Stimulated activated naive B cell treated with anti-CD40 and anti-IgM and Interleukin-4, amounts not matched to agents 10 μg/mL and 1 μg/mL and 100 μg/mL, for 72 hours (primary cell): ENCODE data around the gene CAAP1.

Experiments used
- ATAC-seq, 2 donors: fragments of 150-1000 bp; cut with Tn5 transposase; replicated peaks; 2 replicates each; pipeline ENCODE4 v1.10.0; 2021; ENCODE audit warnings: moderate library complexity in 1 of 2
- DNase-seq: peaks from one replicate; pipeline ENCODE4 v3.0.0; 2021
- H3K27ac Mint-ChIP-seq: one replicate; pipeline ENCODE4 v1.8.0; 2022; ENCODE audit warnings: mild to moderate bottlenecking, mixed read lengths
- H3K27me3 Mint-ChIP-seq, 2 donors: one replicate each; pipeline ENCODE4 v1.8.0; 2022; ENCODE audit warnings: mixed read lengths in 2 of 2
- H3K36me3 Mint-ChIP-seq, 2 donors: one replicate each; pipeline ENCODE4 v1.8.0; 2022; ENCODE audit warnings: mixed read lengths in 2 of 2, mild to moderate bottlenecking in 1 of 2
- H3K4me1 Mint-ChIP-seq, 2 donors: one replicate each; pipeline ENCODE4 v1.8.0; 2022; ENCODE audit warnings: mixed read lengths in 2 of 2, mild to moderate bottlenecking in 1 of 2
- H3K4me3 Mint-ChIP-seq, 2 donors: one replicate each; pipeline ENCODE4 v1.8.0; 2022; ENCODE audit warnings: mild to moderate bottlenecking in 2 of 2, mixed read lengths in 2 of 2, moderate library complexity in 1 of 2
- H3K9me3 Mint-ChIP-seq, 2 donors: one replicate each; pipeline ENCODE4 v1.8.0; 2022; ENCODE audit warnings: mixed read lengths in 2 of 2, mild to moderate bottlenecking in 1 of 2

Gene CAAP1

GRCh38 chr9:26892251-26893029, at the start of gene CAAP1:
Gene CAAP1, minus strand, starts transcription at chr9:26892802. Its CDS starts 87 bp downstream, at chr9:26892715.
- DNase-seq (peak; percentile 94), ATAC-seq (peak; percentile 96 to 97)
- Mint-ChIP-seq H3K36me3 (peaks cover 11 to 22% of the 10 kb centered on the region in 2 donors), H3K4me1 (peaks cover 19 to 46% of the 10 kb centered on the region in 2 donors), H3K27ac (peak within 1 kb of the TSS; percentile 99), H3K9me3 (peaks cover 6 to 7% of the 10 kb centered on the region in 2 donors), H3K27me3 (no peaks in the 10 kb centered on the region), H3K4me3 (peak within 1 kb of the TSS; percentile 95 to 100)

GRCh38 chr9:26940779-26941178, 48.2 kb upstream of the CAAP1 start:
- Mint-ChIP-seq H3K4me1 (peaks cover 36 to 57% of the 10 kb centered on the region in 2 donors), H3K36me3 (peaks cover 28 to 51% of the 10 kb centered on the region in 2 donors), H3K9me3 (peaks cover 5 to 6% of the 10 kb centered on the region in 2 donors), H3K4me3 (no peak overlapping the region), H3K27me3 (no peaks in the 10 kb centered on the region), H3K27ac (no peak overlapping the region)
- DNase-seq, result no peak
- ATAC-seq, result no peak

GRCh38 chr9:26939955-26940711, 47.5 kb upstream of the CAAP1 start:
- no peak for ATAC-seq
- DNase-seq, result no peak
- Mint-ChIP-seq H3K27ac (no peak overlapping the region), H3K36me3 (peaks cover 28 to 51% of the 10 kb centered on the region in 2 donors), H3K9me3 (peaks cover 5 to 6% of the 10 kb centered on the region in 2 donors), H3K4me1 (peaks cover 32 to 51% of the 10 kb centered on the region in 2 donors), H3K27me3 (no peaks in the 10 kb centered on the region), H3K4me3 (no peak overlapping the region)

- Mint-ChIP-seq H3K4me1 (peaks cover 29 to 41% of the 10 kb centered on the region in 2 donors), H3K4me3 (no peak overlapping the region), H3K27ac (no peak overlapping the region), H3K36me3 (peaks cover 23 to 42% of the 10 kb centered on the region in 2 donors), H3K27me3 (no peaks in the 10 kb centered on the region), H3K9me3 (peaks cover 5 to 6% of the 10 kb centered on the region in 2 donors)
- ATAC-seq (no peak), DNase-seq (no peak)
Observed at GRCh38 chr9:26937816-26938371, 45.3 kb upstream of the CAAP1 start.

- ATAC-seq, result no peak
Observed at GRCh38 chr9:26935847-26936246, 43.2 kb upstream of the CAAP1 start.

GRCh38 chr9:26928902-26929495, 36.4 kb upstream of the CAAP1 start:
- H3K4me1 Mint-ChIP-seq, result peaks cover 0 to 2% of the 10 kb centered on the region in 2 donors
- H3K9me3 Mint-ChIP-seq, result no peaks in the 10 kb centered on the region
- no peak overlapping the region for H3K4me3 Mint-ChIP-seq
- ATAC-seq (no peak), DNase-seq (no peak)
- peaks cover 21 to 33% of the 10 kb centered on the region in 2 donors for H3K36me3 Mint-ChIP-seq
- no peaks in the 10 kb centered on the region for H3K27me3 Mint-ChIP-seq
- no peak overlapping the region for H3K27ac Mint-ChIP-seq

More at GRCh38 chr9:26935847-26936246, 43.2 kb upstream of the CAAP1 start:
- Mint-ChIP-seq H3K36me3 (peaks cover 16 to 42% of the 10 kb centered on the region in 2 donors), H3K4me1 (peaks cover 20 to 23% of the 10 kb centered on the region in 2 donors), H3K4me3 (no peak overlapping the region), H3K27ac (no peak overlapping the region), H3K27me3 (no peaks in the 10 kb centered on the region), H3K9me3 (peaks cover 5 to 6% of the 10 kb centered on the region in 2 donors)
- DNase-seq, result no peak

- no peak for ATAC-seq
- Mint-ChIP-seq H3K36me3 (peaks cover 35 to 43% of the 10 kb centered on the region in 2 donors), H3K9me3 (no peaks in the 10 kb centered on the region), H3K27ac (no peak overlapping the region), H3K27me3 (no peaks in the 10 kb centered on the region), H3K4me1 (peaks cover 0 to 2% of the 10 kb centered on the region in 2 donors), H3K4me3 (no peak overlapping the region)
- DNase-seq, result no peak
Observed at GRCh38 chr9:26925609-26926008, 33.0 kb upstream of the CAAP1 start.

- no peak overlapping the region for H3K27ac Mint-ChIP-seq
- H3K4me3 Mint-ChIP-seq, result no peak overlapping the region
- ATAC-seq (no peak), DNase-seq (no peak)
- no peaks in the 10 kb centered on the region for H3K4me1 Mint-ChIP-seq
- no peaks in the 10 kb centered on the region for H3K27me3 Mint-ChIP-seq
- no peaks in the 10 kb centered on the region for H3K9me3 Mint-ChIP-seq
- peaks cover 46 to 56% of the 10 kb centered on the region in 2 donors for H3K36me3 Mint-ChIP-seq
Observed at GRCh38 chr9:26919698-26920097, 27.1 kb upstream of the CAAP1 start.

- Mint-ChIP-seq H3K27ac (no peak overlapping the region), H3K27me3 (no peaks in the 10 kb centered on the region), H3K9me3 (no peaks in the 10 kb centered on the region), H3K4me3 (no peak overlapping the region), H3K4me1 (no peaks in the 10 kb centered on the region), H3K36me3 (peaks cover 31 to 41% of the 10 kb centered on the region in 2 donors)
- DNase-seq, result no peak
- no peak for ATAC-seq
Observed at GRCh38 chr9:26913138-26913668, 20.6 kb upstream of the CAAP1 start.

- no peaks in the 10 kb centered on the region for H3K9me3 Mint-ChIP-seq
- no peak overlapping the region for H3K27ac Mint-ChIP-seq
- H3K4me1 Mint-ChIP-seq, result peaks cover 0 to 1% of the 10 kb centered on the region in 2 donors
- no peaks in the 10 kb centered on the region for H3K27me3 Mint-ChIP-seq
- no peak for DNase-seq
- H3K4me3 Mint-ChIP-seq, result no peak overlapping the region
- ATAC-seq, result no peak
- peaks cover 39 to 52% of the 10 kb centered on the region in 2 donors for H3K36me3 Mint-ChIP-seq
Observed at GRCh38 chr9:26904671-26905070, 12.1 kb upstream of the CAAP1 start.

GRCh38 chr9:26904070-26904469, 11.5 kb upstream of the CAAP1 start:
- no peak for DNase-seq
- no peaks in the 10 kb centered on the region for H3K27me3 Mint-ChIP-seq

GRCh38 chr9:26893030-26893676, 551 bp upstream of the CAAP1 start:
- Mint-ChIP-seq H3K27ac (peak overlapping the region; percentile 99), H3K9me3 (peaks cover 6 to 7% of the 10 kb centered on the region in 2 donors), H3K27me3 (no peaks in the 10 kb centered on the region), H3K36me3 (peaks cover 11 to 18% of the 10 kb centered on the region in 2 donors), H3K4me1 (peaks cover 16 to 42% of the 10 kb centered on the region in 2 donors), H3K4me3 (peak overlapping the region; percentile 95 to 100)
- no peak for DNase-seq
- ATAC-seq, result no peak

More at GRCh38 chr9:26904070-26904469, 11.5 kb upstream of the CAAP1 start:
- Mint-ChIP-seq H3K27ac (no peak overlapping the region), H3K4me3 (no peak overlapping the region), H3K36me3 (peaks cover 35 to 48% of the 10 kb centered on the region in 2 donors), H3K4me1 (peaks cover 0 to 1% of the 10 kb centered on the region in 2 donors), H3K9me3 (no peaks in the 10 kb centered on the region)
- no peak for ATAC-seq

GRCh38 chr9:26891726-26892125, 876 bp downstream of the CAAP1 start:
- Mint-ChIP-seq H3K27ac (peak overlapping the region; percentile 99), H3K36me3 (peaks cover 11 to 22% of the 10 kb centered on the region in 2 donors), H3K4me1 (peaks cover 19 to 46% of the 10 kb centered on the region in 2 donors), H3K27me3 (no peaks in the 10 kb centered on the region), H3K9me3 (peaks cover 6 to 7% of the 10 kb centered on the region in 2 donors), H3K4me3 (peak overlapping the region; percentile 95 to 100)
- ATAC-seq (no peak), DNase-seq (no peak)
